ENCODE results near the gene TRIM54. TPM values are rescaled to one million over a fixed set of nuclear protein-coding genes. Genes with fewer than 3 reads are reported as not detected.

The TRIM54 gene
- total and polyA plus RNA-seq, 2 of the 8 experiments (the other 6 are each of a cell fraction or from before 2014, with no cell fraction given), result 3.9 to 5.8 TPM

GRCh38 chr2:27258051-27258450 is 24.2 kb upstream of the TRIM54 start:
- H2BK5ac ChIP-seq (ENCODE audit: low read depth, low read length), result no peak overlapping the region
- peaks cover 0 to 8% (median 5%) of the 10 kb centered on the region in 4 experiments; a peak in 5 of 7 replicates for H3K4me1 ChIP-seq (replicated peaks in 1 of 4; ENCODE audit: control insufficient read depth in 3 of 4, insufficient read depth in 4 of 4, low read length in 3 of 4)
- H3K4ac ChIP-seq (replicated peaks; ENCODE audit: insufficient read length, low read depth, low read length), result no peak overlapping the region
- H3K23me2 ChIP-seq (ENCODE audit: low read depth, low read length), result peaks cover 6% of the 10 kb centered on the region; the same call in 1 of the 2 replicates
- H3K79me1 ChIP-seq (ENCODE audit: low read depth, low read length), result no peaks in the 10 kb centered on the region
- H3K36me3 ChIP-seq (ENCODE audit: control insufficient read depth in 2 of 4, insufficient read depth in 4 of 4, low read length in 3 of 4), result no peaks in the 10 kb centered on the region
- ChIA-PET CTCF (ENCODE audit: partially characterized antibody) (interaction anchor here (0.7 to 5.6 kb wide), 6 partner anchors 15 to 47 kb away, joined by 3 to 64 read pairs (median 4); partner anchors contain the start of gene TRIM54), POLR2A (ENCODE audit: partially characterized antibody) (interaction anchor here (5.8 to 32.6 kb wide), 2 partner anchors 11 to 29 kb away, joined by 51 to 835 read pairs; partner anchors contain the start of gene CAD)
- H3K14ac ChIP-seq (ENCODE audit: insufficient read length), result no peak overlapping the region
- H3K56ac ChIP-seq (replicated peaks; ENCODE audit: insufficient read length, low read depth, low read length), result no peak overlapping the region
- FAIRE-seq, result no peak
- no peak overlapping the region for H3K18ac ChIP-seq (ENCODE audit: extremely low read depth, low read length)
- no peak overlapping the region for H3K23ac ChIP-seq (ENCODE audit: insufficient read length)
- H2AFZ ChIP-seq (ENCODE audit: low read length), result no peak overlapping the region
- H2BK12ac ChIP-seq (ENCODE audit: low read depth, low read length), result no peak overlapping the region
- H2BK20ac ChIP-seq (ENCODE audit: low read length), result no peak overlapping the region
- no peak overlapping the region for H3K9ac ChIP-seq (replicated peaks in 1 of 4; ENCODE audit: extremely low read depth in 1 of 4, low read depth in 3 of 4, low read length in 3 of 4)
- no peaks in the 10 kb centered on the region for H3K9me3 ChIP-seq (ENCODE audit: insufficient read depth in 2 of 2, low read depth in 1 of 2, low read length in 1 of 2)
- H3K4me3 ChIP-seq (ENCODE audit: extremely low read depth in 1 of 4, insufficient read depth in 2 of 4, low read depth in 3 of 4, low read length in 4 of 4), result no peak overlapping the region
- H4K20me1 ChIP-seq (replicated peaks in 1 of 2; ENCODE audit: control insufficient read depth in 1 of 2, insufficient read depth in 2 of 2, low read length in 2 of 2), result peaks cover 0 to 11% of the 10 kb centered on the region in 2 experiments
- peaks cover 0 to 2% of the 10 kb centered on the region in 2 experiments; a peak in 1 of 4 replicates for H3K79me2 ChIP-seq (ENCODE audit: control insufficient read depth in 1 of 2, insufficient read depth in 2 of 2, low read length in 2 of 2)
- no peak overlapping the region for H3K4me2 ChIP-seq (ENCODE audit: insufficient read depth in 1 of 2, low read depth in 2 of 2, low read length in 2 of 2)
- no peak overlapping the region for H4K91ac ChIP-seq (replicated peaks; ENCODE audit: insufficient read length, low read length)
- H2AK5ac ChIP-seq (ENCODE audit: low read depth, low read length), result no peak overlapping the region
- H4K8ac ChIP-seq (ENCODE audit: extremely low read depth, insufficient read depth, low read length), result no peak overlapping the region
- no peak overlapping the region for H3K27ac ChIP-seq (ENCODE audit: low read depth, low read length)
- DNase-seq (ENCODE audit: low read depth in 1 of 2, low spot score in 2 of 2), result no peak
- no peak overlapping the region for H2BK15ac ChIP-seq (ENCODE audit: low read length)
- WGBS, 2 experiments (ENCODE audit: extremely low coverage in 1 of 2, insufficient coverage in 1 of 2, insufficient read length in 1 of 2, insufficient replicate concordance in 2 of 2, low coverage in 1 of 2, low lambda C conversion rate in 2 of 2, missing lambda C conversion rate in 1 of 2), result 92% methylated on average over 7 of the region's 8 CpGs; no CpG with 5 or more reads in 1 of the 2 experiments
- no peak overlapping the region for H2BK120ac ChIP-seq (replicated peaks; ENCODE audit: low read depth, low read length)
- H3K27me3 ChIP-seq (replicated peaks in 1 of 4; ENCODE audit: control insufficient read depth in 3 of 4, extremely low read depth in 1 of 4, insufficient read depth in 3 of 4, low read length in 3 of 4), result peaks cover 15 to 32% (median 25%) of the 10 kb centered on the region in 4 experiments
- H4K5ac ChIP-seq (ENCODE audit: insufficient read length, low read depth, low read length), result no peak overlapping the region

Data from H1 (cell line).